Measurements from ENCODE around the gene ATR.

Gene ATR

GRCh38 chr3:142468456-142468855 lies 110.1 kb downstream of the ATR start:
- in situ Hi-C loops (cut with HindIII; ENCODE audit: low sequenced_read_pairs): no loop called here
- no peak overlapping the region for H3K4me3 ChIP-seq (ENCODE audit: low read depth, low read length)
- DNase-seq (ENCODE audit: low read depth): no peak
- TF ChIP-seq CTCF (IDR thresholded peaks at IDR 0.05; ENCODE audit: low read depth, low read length, missing control alignments): no peak

- in situ Hi-C loops (cut with HindIII; ENCODE audit: low sequenced_read_pairs): no loop called here
- TF ChIP-seq CTCF (IDR thresholded peaks at IDR 0.05; ENCODE audit: low read depth, low read length, missing control alignments): no peak
- no peak overlapping the region for H3K4me3 ChIP-seq (ENCODE audit: low read depth, low read length)
- DNase-seq (ENCODE audit: low read depth): no peak
Observed at GRCh38 chr3:142467768-142468167, 110.8 kb downstream of the ATR start.

- TF ChIP-seq CTCF (IDR thresholded peaks at IDR 0.05; ENCODE audit: low read depth, low read length, missing control alignments): no peak
- in situ Hi-C loops (cut with HindIII; ENCODE audit: low sequenced_read_pairs): no loop called here
- no peak overlapping the region for H3K4me3 ChIP-seq (ENCODE audit: low read depth, low read length)
- DNase-seq (ENCODE audit: low read depth): no peak
Observed at GRCh38 chr3:142460689-142461088, 117.8 kb downstream of the ATR start.

- DNase-seq (ENCODE audit: low read depth): no peak
- TF ChIP-seq CTCF (IDR thresholded peaks at IDR 0.05; ENCODE audit: low read depth, low read length, missing control alignments): no peak
- in situ Hi-C loops (cut with HindIII; ENCODE audit: low sequenced_read_pairs): no loop called here
- no peak overlapping the region for H3K4me3 ChIP-seq (ENCODE audit: low read depth, low read length)
Observed at GRCh38 chr3:142459929-142460328, 118.6 kb downstream of the ATR start.

GRCh38 chr3:142459096-142459495 lies 119.4 kb downstream of the ATR start:
- H3K4me3 ChIP-seq (ENCODE audit: low read depth, low read length): no peak overlapping the region
- DNase-seq (ENCODE audit: low read depth): no peak
- TF ChIP-seq CTCF (IDR thresholded peaks at IDR 0.05; ENCODE audit: low read depth, low read length, missing control alignments): no peak
- in situ Hi-C loops (cut with HindIII; ENCODE audit: low sequenced_read_pairs): no loop called here

- no peak for DNase-seq (ENCODE audit: low read depth)
- no peak for TF ChIP-seq CTCF (IDR thresholded peaks at IDR 0.05; ENCODE audit: low read depth, low read length, missing control alignments)
- no peak overlapping the region for H3K4me3 ChIP-seq (ENCODE audit: low read depth, low read length)
- in situ Hi-C loops (cut with HindIII; ENCODE audit: low sequenced_read_pairs): no loop called here
Observed at GRCh38 chr3:142450881-142451280, 127.7 kb downstream of the ATR start.

- in situ Hi-C loops (cut with HindIII; ENCODE audit: low sequenced_read_pairs): no loop called here
- no peak overlapping the region for H3K4me3 ChIP-seq (ENCODE audit: low read depth, low read length)
- no peak for DNase-seq (ENCODE audit: low read depth)
- TF ChIP-seq CTCF (IDR thresholded peaks at IDR 0.05; ENCODE audit: low read depth, low read length, missing control alignments): no peak
Observed at GRCh38 chr3:142450189-142450588, 128.3 kb downstream of the ATR start.
